Measurements from ENCODE around the gene LRIG1. TPM values are rescaled to one million over a fixed set of nuclear protein-coding genes. Genes with fewer than 3 reads are reported as not detected.

The LRIG1 gene
- total and polyA plus RNA-seq, 2 donors (not counting 1 experiment from before 2014, with no cell fraction given): 27.9 to 104 TPM

GRCh38 chr3:66383023-66383422 lies 117.8 kb downstream of the LRIG1 start:
- peaks cover 34% of the 10 kb centered on the region for H3K36me3 ChIP-seq (ENCODE audit: control insufficient read depth, insufficient read depth, low read length)

GRCh38 chr3:66382142-66382541 lies 118.7 kb downstream of the LRIG1 start:
- DNase-seq (ENCODE audit: low read depth in 2 of 2): no peak
- Histone ChIP-seq H3K9ac (ENCODE audit: insufficient read depth, low read length) (no peak overlapping the region), H3K36me3 (ENCODE audit: control insufficient read depth, insufficient read depth, low read length) (peaks cover 34% of the 10 kb centered on the region), H3K27ac (ENCODE audit: insufficient read depth, low read length) (no peak overlapping the region), H3K4me1 (ENCODE audit: control insufficient read depth, extremely low read depth, insufficient read depth, low read length) (no peaks in the 10 kb centered on the region), H3K4me2 (ENCODE audit: extremely low read depth, insufficient read depth, low read length) (no peak overlapping the region), H4K20me1 (ENCODE audit: control insufficient read depth, extremely low read depth, insufficient read depth, low read length) (no peaks in the 10 kb centered on the region), H3K9me3 (ENCODE audit: control insufficient read depth, insufficient read depth, low read depth, low read length) (no peaks in the 10 kb centered on the region), H3K27me3 (ENCODE audit: control insufficient read depth, insufficient read depth, low read length) (no peaks in the 10 kb centered on the region), H3K4me3 (replicated peaks in 1 of 4; ENCODE audit: control extremely low read depth in 1 of 4, insufficient read depth in 1 of 4, low read depth in 3 of 4, low read length in 4 of 4) (no peak overlapping the region), H2AFZ (ENCODE audit: low read length) (no peak overlapping the region), H3K79me2 (ENCODE audit: control insufficient read depth, insufficient read depth, low read length) (no peaks in the 10 kb centered on the region)
- no peak for TF ChIP-seq CTCF (conservative IDR thresholded peaks at IDR 0.05 in 1 of 2, IDR thresholded peaks at IDR 0.05 in 1 of 2; ENCODE audit: low read depth in 1 of 2, low read length in 2 of 2)
- no peak for TF ChIP-seq EZH2 (IDR thresholded peaks at IDR 0.05; ENCODE audit: low read length, missing control alignments)

More at GRCh38 chr3:66383023-66383422, 117.8 kb downstream of the LRIG1 start:
- DNase-seq (ENCODE audit: low read depth in 2 of 2): no peak
- TF ChIP-seq CTCF (conservative IDR thresholded peaks at IDR 0.05 in 1 of 2, IDR thresholded peaks at IDR 0.05 in 1 of 2; ENCODE audit: low read depth in 1 of 2, low read length in 2 of 2) (no peak), EZH2 (IDR thresholded peaks at IDR 0.05; ENCODE audit: low read length, missing control alignments) (no peak)
- H3K79me2 ChIP-seq (ENCODE audit: control insufficient read depth, insufficient read depth, low read length): no peaks in the 10 kb centered on the region
- no peaks in the 10 kb centered on the region for H3K9me3 ChIP-seq (ENCODE audit: control insufficient read depth, insufficient read depth, low read depth, low read length)
- H3K4me2 ChIP-seq (ENCODE audit: extremely low read depth, insufficient read depth, low read length): no peak overlapping the region
- H3K27ac ChIP-seq (ENCODE audit: insufficient read depth, low read length): no peak overlapping the region
- no peak overlapping the region for H3K4me3 ChIP-seq (replicated peaks in 1 of 4; ENCODE audit: control extremely low read depth in 1 of 4, insufficient read depth in 1 of 4, low read depth in 3 of 4, low read length in 4 of 4)
- no peak overlapping the region for H3K9ac ChIP-seq (ENCODE audit: insufficient read depth, low read length)
- no peaks in the 10 kb centered on the region for H3K4me1 ChIP-seq (ENCODE audit: control insufficient read depth, extremely low read depth, insufficient read depth, low read length)
- H2AFZ ChIP-seq (ENCODE audit: low read length): no peak overlapping the region
- no peaks in the 10 kb centered on the region for H4K20me1 ChIP-seq (ENCODE audit: control insufficient read depth, extremely low read depth, insufficient read depth, low read length)
- no peaks in the 10 kb centered on the region for H3K27me3 ChIP-seq (ENCODE audit: control insufficient read depth, insufficient read depth, low read length)

DNA sequence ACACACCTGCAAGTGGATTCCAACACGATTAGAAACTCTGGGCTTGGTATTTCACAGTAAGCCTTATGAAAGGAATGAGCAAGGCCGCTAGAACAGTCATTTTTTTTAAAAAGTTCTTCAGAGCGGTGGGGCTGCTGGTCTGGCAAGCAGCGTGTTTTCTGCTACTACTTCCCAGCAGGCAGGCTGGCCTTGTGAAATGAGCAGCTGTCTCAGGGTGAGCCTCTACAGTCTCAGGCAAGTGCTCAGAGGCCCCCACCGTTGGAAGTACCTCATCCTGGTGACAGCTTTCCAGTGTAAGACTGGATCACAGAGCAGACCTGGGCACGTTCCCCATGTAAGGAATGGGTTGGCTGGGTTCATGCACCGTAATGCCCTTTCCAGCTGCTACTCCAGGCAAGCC lies 119.2 kb downstream of the LRIG1 start:
- Histone ChIP-seq H3K4me1 (ENCODE audit: control insufficient read depth, extremely low read depth, insufficient read depth, low read length) (peaks cover 4% of the 10 kb centered on the region), H3K27ac (ENCODE audit: insufficient read depth, low read length) (no peak overlapping the region), H3K79me2 (ENCODE audit: control insufficient read depth, insufficient read depth, low read length) (no peaks in the 10 kb centered on the region), H4K20me1 (ENCODE audit: control insufficient read depth, extremely low read depth, insufficient read depth, low read length) (no peaks in the 10 kb centered on the region), H3K27me3 (ENCODE audit: control insufficient read depth, insufficient read depth, low read length) (no peaks in the 10 kb centered on the region), H3K4me3 (replicated peaks in 1 of 4; ENCODE audit: control extremely low read depth in 1 of 4, insufficient read depth in 1 of 4, low read depth in 3 of 4, low read length in 4 of 4) (no peak overlapping the region), H3K9me3 (ENCODE audit: control insufficient read depth, insufficient read depth, low read depth, low read length) (no peaks in the 10 kb centered on the region), H3K36me3 (ENCODE audit: control insufficient read depth, insufficient read depth, low read length) (peaks cover 34% of the 10 kb centered on the region), H3K4me2 (ENCODE audit: extremely low read depth, insufficient read depth, low read length) (no peak overlapping the region), H3K9ac (ENCODE audit: insufficient read depth, low read length) (no peak overlapping the region), H2AFZ (ENCODE audit: low read length) (no peak overlapping the region)
- TF ChIP-seq CTCF (conservative IDR thresholded peaks at IDR 0.05 in 1 of 2, IDR thresholded peaks at IDR 0.05 in 1 of 2; ENCODE audit: low read depth in 1 of 2, low read length in 2 of 2) (no peak), EZH2 (IDR thresholded peaks at IDR 0.05; ENCODE audit: low read length, missing control alignments) (no peak)
- DNase-seq (ENCODE audit: low read depth in 2 of 2): peak in 1 of 2 donors; percentile 6
